NCI-H345 (cell line): ENCODE data around the gene NAV2.

Experiments used
- DNase-seq: peaks from one replicate; lab custom pipeline; 2025; lab: John Stamatoyannopoulos, UW

NAV2 gene

GRCh38 chr11:20020716-20021115 lies 308.1 kb downstream of the NAV2 start:
- DNase-seq, result no peak

- peak; percentile 43 for DNase-seq
These were observed 308.6 kb downstream of the NAV2 start for GRCh38 chr11:20021212-20021611.

GRCh38 chr11:20021771-20022362 lies 309.2 kb downstream of the NAV2 start:
- DNase-seq, result no peak

GRCh38 chr11:20022363-20023081 lies 309.9 kb downstream of the NAV2 start:
- DNase-seq, result no peak

GRCh38 chr11:20023082-20023426 lies 310.4 kb downstream of the NAV2 start:
- no peak for DNase-seq

- no peak for DNase-seq
These were observed 311.7 kb downstream of the NAV2 start for GRCh38 chr11:20024172-20024935.

GRCh38 chr11:20025332-20025840 lies 312.7 kb downstream of the NAV2 start:
- DNase-seq, result no peak

- peak; percentile 94 for DNase-seq
These were observed 314.3 kb downstream of the NAV2 start for GRCh38 chr11:20026629-20027555.

- DNase-seq, result no peak
These were observed 314.9 kb downstream of the NAV2 start for GRCh38 chr11:20027556-20028013.

GRCh38 chr11:20029193-20029592 lies 316.6 kb downstream of the NAV2 start:
- DNase-seq, result peak; percentile 60

- no peak for DNase-seq
These were observed 317.8 kb downstream of the NAV2 start for GRCh38 chr11:20030472-20030871.

- DNase-seq, result no peak
These were observed 318.7 kb downstream of the NAV2 start for GRCh38 chr11:20031155-20032001.

GRCh38 chr11:20032127-20032526 lies 319.5 kb downstream of the NAV2 start:
- no peak for DNase-seq

- DNase-seq, result no peak
These were observed 320.1 kb downstream of the NAV2 start for GRCh38 chr11:20032577-20033260.

GRCh38 chr11:20033806-20034205 lies 321.2 kb downstream of the NAV2 start:
- DNase-seq, result no peak

GRCh38 chr11:20034941-20035340 lies 322.3 kb downstream of the NAV2 start:
- no peak for DNase-seq

GRCh38 chr11:20035375-20035700 lies 322.7 kb downstream of the NAV2 start:
- no peak for DNase-seq

- DNase-seq, result peak; percentile 77
These were observed 323.3 kb downstream of the NAV2 start for GRCh38 chr11:20035701-20036601.

- DNase-seq, result no peak
These were observed 324.1 kb downstream of the NAV2 start for GRCh38 chr11:20036626-20037335.
